MCF 10A (cell line): ENCODE data around the gene CKM. TPM values are rescaled to one million over a fixed set of nuclear protein-coding genes. Genes with fewer than 3 reads are reported as not detected.
A peak's percentile ranks its signal among the peaks of the same experiment; 100 is the strongest.

Source experiments
- BruUV-seq: library from RNA; stranded (reverse); fragments of 400-500 nt; replicated peaks from 2 replicates; lab custom pipeline; 2021; lab: Mats Ljungman, UMichigan
- CTCF ChIA-PET: fragments of 300-600 bp; sonication (Branson Sonifier 250); formaldehyde crosslinking; extraction: SDS; loops from one replicate; lab custom pipeline; 2021; ENCODE audit warnings: antibody characterized with exemption, inconsistent platforms; lab: Yijun Ruan, JAX
- POLR2A ChIA-PET: fragments of 300-600, 350-650 bp; sonication (Branson Sonifier 250); formaldehyde crosslinking; extraction: SDS; loops from one replicate; lab custom pipeline; 2020; ENCODE audit warnings: antibody characterized with exemption, inconsistent platforms; lab: Yijun Ruan, JAX
- DNase-seq: peaks from one replicate; pipeline ENCODE4 v3.0.0-alpha.2; 2018; ENCODE audit not compliant: unreplicated experiment
- H3K27ac Mint-ChIP-seq: one replicate; pipeline ENCODE4 v1.8.0; 2022; ENCODE audit warnings: mild to moderate bottlenecking, low read depth, mixed read lengths; ENCODE audit not compliant: unreplicated experiment
- H3K27me3 Mint-ChIP-seq: one replicate; pipeline ENCODE4 v1.8.0; 2022; ENCODE audit warnings: mixed read lengths; ENCODE audit not compliant: insufficient read depth, unreplicated experiment
- H3K36me3 Mint-ChIP-seq: one replicate; pipeline ENCODE4 v1.8.0; 2022; ENCODE audit warnings: mild to moderate bottlenecking, moderate library complexity, mixed read lengths; ENCODE audit not compliant: insufficient read depth, unreplicated experiment
- H3K4me1 Mint-ChIP-seq: one replicate; pipeline ENCODE4 v1.8.0; 2022; ENCODE audit warnings: mixed read lengths; ENCODE audit not compliant: insufficient read depth, unreplicated experiment
- H3K4me3 Mint-ChIP-seq: one replicate; pipeline ENCODE4 v1.8.0; 2022; ENCODE audit warnings: mild to moderate bottlenecking, moderate library complexity, mixed read lengths; ENCODE audit not compliant: unreplicated experiment
- H3K9me3 Mint-ChIP-seq: one replicate; pipeline ENCODE4 v1.8.0; 2022; ENCODE audit warnings: mixed read lengths; ENCODE audit not compliant: unreplicated experiment
- CTCF ChIP-seq: fragments of 200-600 bp; IDR thresholded peaks from one replicate; pipeline ENCODE4 v1.8.0; 2022; ENCODE audit warnings: antibody characterized with exemption, mild to moderate bottlenecking; ENCODE audit not compliant: unreplicated experiment
- intact Hi-C: fragments of 100-400 bp; cut with micrococcal nuclease; formaldehyde crosslinking; loops from 2 replicates; pipeline ENCODE4 v1.14.1; 2022
- total RNA-seq: library from RNA; stranded (reverse); gene quantifications from 2 replicates; pipeline ENCODE4 v1.2.3, GENCODE V29; 2022

The CKM gene
- total RNA-seq, 1 experiment from 2014 or later, result not detected

GRCh38 chr19:45278087-45278486 is 44.6 kb downstream of the CKM start:
- Mint-ChIP-seq H3K36me3 (peaks cover 60% of the 10 kb centered on the region), H3K4me1 (no peaks in the 10 kb centered on the region), H3K9me3 (no peaks in the 10 kb centered on the region), H3K27ac (no peak overlapping the region), H3K27me3 (no peaks in the 10 kb centered on the region), H3K4me3 (no peak overlapping the region)
- intact Hi-C loops, result no loop called here
- no peak for DNase-seq
- BruUV-seq, result no TSS peak
- POLR2A ChIA-PET, result interaction anchor here (0.8 kb wide), 1 partner anchor 15 kb away, joined by 4 read pairs; no protein-coding TSS in a partner anchor
- CTCF ChIA-PET, result interaction anchor here (0.6 to 0.7 kb wide), 2 partner anchors 13 to 21 kb away, joined by 3 to 5 read pairs; no protein-coding TSS in a partner anchor
- TF ChIP-seq CTCF, result no peak

GRCh38 chr19:45276284-45276687 is 46.4 kb downstream of the CKM start:
- Mint-ChIP-seq H3K4me1 (no peaks in the 10 kb centered on the region), H3K9me3 (no peaks in the 10 kb centered on the region), H3K36me3 (peaks cover 57% of the 10 kb centered on the region), H3K4me3 (no peak overlapping the region), H3K27me3 (no peaks in the 10 kb centered on the region), H3K27ac (peak overlapping the region; percentile 42)
- intact Hi-C loops, result no loop called here
- TF ChIP-seq CTCF, result no peak
- POLR2A ChIA-PET, result no interaction called here
- BruUV-seq, result no TSS peak
- DNase-seq, result no peak
- CTCF ChIA-PET, result no interaction called here

- DNase-seq, result no peak
- TF ChIP-seq CTCF, result no peak
- POLR2A ChIA-PET, result interaction anchor here (0.5 kb wide), 1 partner anchor 23 kb away, joined by 3 read pairs; no protein-coding TSS in a partner anchor
- no TSS peak for BruUV-seq
- no peak overlapping the region for H3K4me3 Mint-ChIP-seq
- H3K27me3 Mint-ChIP-seq, result no peaks in the 10 kb centered on the region
- peaks cover 63% of the 10 kb centered on the region for H3K36me3 Mint-ChIP-seq
- no peaks in the 10 kb centered on the region for H3K9me3 Mint-ChIP-seq
- intact Hi-C loops, result no loop called here
- CTCF ChIA-PET, result no interaction called here
- peak overlapping the region; percentile 42 for H3K27ac Mint-ChIP-seq
- H3K4me1 Mint-ChIP-seq, result no peaks in the 10 kb centered on the region
Measured at GRCh38 chr19:45275370-45275971, 47.2 kb downstream of the CKM start.

GRCh38 chr19:45273521-45273855 is 49.2 kb downstream of the CKM start:
- POLR2A ChIA-PET, result interaction anchor here (0.7 kb wide), 1 partner anchor 32 kb away, joined by 4 read pairs; no protein-coding TSS in a partner anchor
- H3K9me3 Mint-ChIP-seq, result no peaks in the 10 kb centered on the region
- H3K36me3 Mint-ChIP-seq, result peaks cover 62% of the 10 kb centered on the region
- H3K4me3 Mint-ChIP-seq, result no peak overlapping the region
- CTCF ChIA-PET, result no interaction called here
- H3K4me1 Mint-ChIP-seq, result no peaks in the 10 kb centered on the region
- DNase-seq, result no peak
- no TSS peak for BruUV-seq
- no peak overlapping the region for H3K27ac Mint-ChIP-seq
- no peaks in the 10 kb centered on the region for H3K27me3 Mint-ChIP-seq
- no peak for TF ChIP-seq CTCF
- intact Hi-C loops, result no loop called here
